MM.1S (cell line): ENCODE results near the gene TBL1X.

Experiments used
- DNase-seq: peaks from one replicate; pipeline ENCODE4 v3.0.0-alpha.2; 2015
- H2AFZ ChIP-seq: fragments of 300-600 bp; sonication (generic); 2 replicates; pipeline ENCODE4 v1.6.0; 2016; ENCODE audit warnings: antibody characterized with exemption, low read length
- H3F3A ChIP-seq: fragments of 300-600 bp; sonication (generic); 2 replicates; pipeline ENCODE4 v1.6.1; 2016; ENCODE audit warnings: mild to moderate bottlenecking, antibody characterized with exemption, low read length, moderate library complexity, mixed read lengths; ENCODE audit not compliant: insufficient read depth
- H3K27ac ChIP-seq: fragments of 300-600 bp; sonication (generic); 2 replicates; pipeline ENCODE4 v1.5.1; 2016; ENCODE audit warnings: mild to moderate bottlenecking, low read length
- H3K27me3 ChIP-seq: fragments of 300-600 bp; sonication (generic); replicated peaks from 2 replicates; pipeline ENCODE4 v1.6.0; 2016; ENCODE audit warnings: low read length; ENCODE audit not compliant: insufficient read depth
- H3K36me3 ChIP-seq: fragments of 300-600 bp; sonication (generic); replicated peaks from 2 replicates; pipeline ENCODE4 v1.6.1; 2016; ENCODE audit warnings: mild to moderate bottlenecking, low read length, mixed read lengths; ENCODE audit not compliant: insufficient read depth
- H3K4me1 ChIP-seq: fragments of 300-600 bp; sonication (generic); 2 replicates; pipeline ENCODE4 v1.6.1; 2016; ENCODE audit warnings: low read length, mixed read lengths
- H3K4me2 ChIP-seq: fragments of 300-600 bp; sonication (generic); 2 replicates; pipeline ENCODE4 v1.6.0; 2016; ENCODE audit warnings: low read depth, low read length
- H3K4me3 ChIP-seq: fragments of 300-600 bp; sonication (generic); 2 replicates; pipeline ENCODE4 v1.5.1; 2016; ENCODE audit warnings: low read length, mixed read lengths
- H3K79me2 ChIP-seq: fragments of 300-600 bp; sonication (generic); 2 replicates; pipeline ENCODE4 v1.6.1; 2016; ENCODE audit warnings: mixed run types, low read length, mixed read lengths
- H3K9ac ChIP-seq: fragments of 300-600 bp; sonication (generic); 2 replicates; pipeline ENCODE4 v1.6.1; 2016; ENCODE audit warnings: low read length, mixed read lengths
- H3K9me2 ChIP-seq: fragments of 300-600 bp; sonication (generic); replicated peaks from 2 replicates; pipeline ENCODE4 v1.6.1; 2016; ENCODE audit warnings: mild to moderate bottlenecking, low read length, mixed read lengths; ENCODE audit not compliant: insufficient read depth
- H3K9me3 ChIP-seq: fragments of 300-600 bp; sonication (generic); replicated peaks from 2 replicates; pipeline ENCODE4 v1.6.1; 2016; ENCODE audit warnings: mild to moderate bottlenecking, low read length, mixed read lengths; ENCODE audit not compliant: insufficient read depth
- H4K20me1 ChIP-seq: fragments of 300-600 bp; sonication (generic); 2 replicates; pipeline ENCODE4 v1.6.1; 2016; ENCODE audit warnings: mild to moderate bottlenecking, low read length, moderate library complexity, mixed read lengths; ENCODE audit not compliant: insufficient read depth
- CTCF ChIP-seq: fragments of 300-600 bp; sonication (generic); IDR thresholded peaks from 2 replicates; pipeline ENCODE4 v1.5.1; 2016; ENCODE audit warnings: antibody characterized with exemption, low read length, mixed read lengths
- EZH2 ChIP-seq: fragments of 300-600 bp; sonication (generic); optimal IDR thresholded peaks from 2 replicates; pipeline ENCODE3; 2017; ENCODE audit warnings: low read depth, mild to moderate bottlenecking, antibody characterized with exemption, low read length, mixed read lengths
- EZH2phosphoT487 ChIP-seq: fragments of 300-600 bp; sonication (generic); IDR thresholded peaks from 2 replicates; pipeline ENCODE4 v1.6.1; 2018; ENCODE audit warnings: antibody characterized with exemption, low read length

Gene TBL1X

GRCh38 chrX:9591496-9591895 lies 126.6 kb downstream of the TBL1X start:
- TF ChIP-seq EZH2 = no peak
- TF ChIP-seq CTCF = no peak
- no peak for TF ChIP-seq EZH2phosphoT487
- Histone ChIP-seq H3K27me3 (no peaks in the 10 kb centered on the region), H3K9me3 (no peaks in the 10 kb centered on the region), H3K4me3 (no peak overlapping the region), H3K4me2 (no peak overlapping the region), H3K4me1 (no peaks in the 10 kb centered on the region), H3F3A (no peaks in the 10 kb centered on the region), H3K36me3 (no peaks in the 10 kb centered on the region), H3K27ac (no peak overlapping the region), H4K20me1 (no peaks in the 10 kb centered on the region), H3K9me2 (no peaks in the 10 kb centered on the region), H2AFZ (no peak overlapping the region), H3K9ac (no peak overlapping the region), H3K79me2 (peaks cover 85% of the 10 kb centered on the region)
- no peak for DNase-seq

GRCh38 chrX:9593756-9594155 lies 128.9 kb downstream of the TBL1X start:
- Histone ChIP-seq H3F3A (no peaks in the 10 kb centered on the region), H3K9ac (no peak overlapping the region), H2AFZ (no peak overlapping the region), H3K9me2 (no peaks in the 10 kb centered on the region), H3K4me3 (no peak overlapping the region), H3K27me3 (no peaks in the 10 kb centered on the region), H3K27ac (no peak overlapping the region), H3K4me1 (no peaks in the 10 kb centered on the region), H3K9me3 (no peaks in the 10 kb centered on the region), H3K79me2 (peaks cover 87% of the 10 kb centered on the region), H3K36me3 (no peaks in the 10 kb centered on the region), H3K4me2 (no peak overlapping the region), H4K20me1 (no peaks in the 10 kb centered on the region)
- DNase-seq = no peak
- no peak for TF ChIP-seq EZH2
- TF ChIP-seq EZH2phosphoT487 = no peak
- no peak for TF ChIP-seq CTCF

- Histone ChIP-seq H3F3A (no peaks in the 10 kb centered on the region), H3K4me2 (no peak overlapping the region), H3K4me1 (no peaks in the 10 kb centered on the region), H3K9me3 (no peaks in the 10 kb centered on the region), H3K9ac (no peak overlapping the region), H2AFZ (no peak overlapping the region), H3K4me3 (no peak overlapping the region), H3K9me2 (no peaks in the 10 kb centered on the region), H4K20me1 (no peaks in the 10 kb centered on the region), H3K27me3 (no peaks in the 10 kb centered on the region), H3K79me2 (peaks cover 82% of the 10 kb centered on the region), H3K36me3 (no peaks in the 10 kb centered on the region), H3K27ac (no peak overlapping the region)
- no peak for TF ChIP-seq EZH2phosphoT487
- DNase-seq = no peak
Observed at GRCh38 chrX:9595174-9595573, 130.3 kb downstream of the TBL1X start.

GRCh38 chrX:9596837-9597236 lies 132.0 kb downstream of the TBL1X start:
- no peaks in the 10 kb centered on the region for H3K4me1 ChIP-seq
- no peaks in the 10 kb centered on the region for H3K27me3 ChIP-seq
- no peak overlapping the region for H3K4me3 ChIP-seq
- H3K9me2 ChIP-seq = no peaks in the 10 kb centered on the region
- peaks cover 79% of the 10 kb centered on the region for H3K79me2 ChIP-seq
- no peak overlapping the region for H2AFZ ChIP-seq
- no peak overlapping the region for H3K9ac ChIP-seq
- H3K9me3 ChIP-seq = no peaks in the 10 kb centered on the region
- no peaks in the 10 kb centered on the region for H3F3A ChIP-seq
- no peak for DNase-seq
- no peak overlapping the region for H3K27ac ChIP-seq
- no peaks in the 10 kb centered on the region for H3K36me3 ChIP-seq
- no peak overlapping the region for H3K4me2 ChIP-seq
- no peak for TF ChIP-seq EZH2
- no peak for TF ChIP-seq CTCF
- TF ChIP-seq EZH2phosphoT487 = no peak
- H4K20me1 ChIP-seq = no peaks in the 10 kb centered on the region
